CD4-positive, alpha-beta memory T cell (primary cell): Measurements from ENCODE around the gene HDAC5. TPM values are rescaled to one million over a fixed set of nuclear protein-coding genes. Genes with fewer than 3 reads are reported as not detected.
A peak's percentile ranks its signal among the peaks of the same experiment; 100 is the strongest.
"Not testable (repeated sequence)": the region's sequence is repeated elsewhere in the genome, so short reads cannot be mapped to it uniquely, and the experiment has no call there.

Source experiments
- CTCF ChIA-PET: fragments of 350-600 bp; sonication (Branson Sonifier 250); formaldehyde crosslinking; loops from one replicate; lab custom pipeline; 2021; ENCODE audit warnings: inconsistent platforms; ENCODE audit not compliant: partially characterized antibody; lab: Charles Lee
- POLR2A ChIA-PET: fragments of 350-600 bp; sonication (Branson Sonifier 250); formaldehyde crosslinking; loops from one replicate; lab custom pipeline; 2021; ENCODE audit not compliant: partially characterized antibody; lab: Charles Lee
- DNase-seq, 5 donors: peaks; one replicate each; pipeline versions ENCODE4 v3.0.0 to v3.0.0-alpha.2; 2020 to 2022; ENCODE audit warnings: mixed read lengths in 1 of 5
- H3K27ac ChIP-seq: one replicate; pipeline ENCODE4 v1.7.0; 2013; ENCODE audit warnings: low read depth, low read length
- H3K27me3 ChIP-seq: 2 replicates; pipeline ENCODE4 v1.7.0; 2013; ENCODE audit warnings: mild to moderate bottlenecking, low read length, moderate library complexity; ENCODE audit not compliant: insufficient read depth
- H3K36me3 ChIP-seq: 2 replicates; pipeline ENCODE4 v1.7.0; 2013; ENCODE audit warnings: mild to moderate bottlenecking, low read length, moderate library complexity; ENCODE audit not compliant: insufficient read depth
- H3K4me1 ChIP-seq: 2 replicates; pipeline ENCODE4 v1.7.0; 2013; ENCODE audit warnings: mild to moderate bottlenecking, low read length, moderate library complexity; ENCODE audit not compliant: insufficient read depth
- H3K4me3 ChIP-seq, 2 donors: one replicate each; pipeline ENCODE4 v1.7.0; 2013; ENCODE audit warnings: low read length in 2 of 2, mild to moderate bottlenecking in 1 of 2
- H3K9me3 ChIP-seq, 2 donors: one replicate each; pipeline ENCODE4 v1.7.0; 2013; ENCODE audit warnings: low read length in 2 of 2, control low read depth in 1 of 2; ENCODE audit not compliant: control insufficient read depth in 1 of 2
- H3K27ac Mint-ChIP-seq, 7 donors: one replicate each; pipeline ENCODE4 v1.8.0; 2020 to 2021; ENCODE audit warnings: mixed read lengths in 7 of 7, mild to moderate bottlenecking in 6 of 7, inconsistent platforms in 3 of 7, moderate library complexity in 3 of 7
- H3K27me3 Mint-ChIP-seq, 2 donors: one replicate each; pipeline ENCODE4 v1.8.0; 2020 to 2021; ENCODE audit warnings: mixed read lengths in 2 of 2
- H3K36me3 Mint-ChIP-seq, 2 donors: one replicate each; pipeline ENCODE4 v1.8.0; 2020 to 2021; ENCODE audit warnings: mixed read lengths in 2 of 2, inconsistent platforms in 1 of 2, mild to moderate bottlenecking in 1 of 2
- H3K4me1 Mint-ChIP-seq, 4 donors: one replicate each; pipeline ENCODE4 v1.8.0; 2020 to 2021; ENCODE audit warnings: mixed read lengths in 4 of 4, mild to moderate bottlenecking in 1 of 4
- H3K4me3 Mint-ChIP-seq, 8 donors: one replicate each; pipeline ENCODE4 v1.8.0; 2020 to 2021; ENCODE audit warnings: mixed read lengths in 8 of 8, mild to moderate bottlenecking in 7 of 8, moderate library complexity in 6 of 8, inconsistent platforms in 3 of 8
- H3K9me3 Mint-ChIP-seq, 8 donors: one replicate each; pipeline ENCODE4 v1.8.0; 2020 to 2021; ENCODE audit warnings: mixed read lengths in 8 of 8, mild to moderate bottlenecking in 5 of 8, inconsistent platforms in 3 of 8, moderate library complexity in 1 of 8
- intact Hi-C: fragments of 100-400 bp; cut with micrococcal nuclease; formaldehyde crosslinking; loops from one replicate; pipeline ENCODE4 v1.15.1; 2023
- polyA plus RNA-seq, 2 donors: library from polyadenylated mRNA; unstranded; fragments of 300-500 nt; fragmentation: Illumina TruSeq; gene quantifications; one replicate each; pipeline ENCODE4 v1.2.3, GENCODE V29; 2021
- total RNA-seq, 2 experiments: library from RNA; stranded (reverse); gene quantifications; one replicate each; pipeline ENCODE4 v1.2.3, GENCODE V29; 2021

HDAC5 gene
- total and polyA plus RNA-seq, 4 experiments from 2014 or later: 12.8 to 74.2 (median 52.8) TPM

- DNase-seq: no peak
- intact Hi-C loops: no loop called here
- no peak overlapping the region for H3K4me3 ChIP-seq
- H3K4me1 ChIP-seq: peaks cover 9% of the 10 kb centered on the region
- H3K9me3 ChIP-seq: no peaks in the 10 kb centered on the region
- Mint-ChIP-seq H3K27me3 (no peaks in the 10 kb centered on the region), H3K9me3 (no peaks in the 10 kb centered on the region), H3K27ac (peak overlapping the region in 1 of 7 donors; percentile 33), H3K4me1 (peaks cover 0 to 9% (median 4%) of the 10 kb centered on the region in 4 donors), H3K36me3 (no peaks in the 10 kb centered on the region), H3K4me3 (no peak overlapping the region)
- ChIA-PET POLR2A (interaction anchor here (1.3 kb wide), 1 partner anchor 39 kb away, joined by 4 read pairs; no protein-coding TSS in a partner anchor), CTCF (interaction anchor here (1.0 to 1.1 kb wide), 2 partner anchors 22 to 220 kb away, joined by 3 read pairs; no protein-coding TSS in a partner anchor)
- H3K27ac ChIP-seq: no peak overlapping the region
- no peaks in the 10 kb centered on the region for H3K27me3 ChIP-seq
- H3K36me3 ChIP-seq: no peaks in the 10 kb centered on the region
Observed at GRCh38 chr17:44146375-44147346, 23.2 kb upstream of the HDAC5 start.

DNA sequence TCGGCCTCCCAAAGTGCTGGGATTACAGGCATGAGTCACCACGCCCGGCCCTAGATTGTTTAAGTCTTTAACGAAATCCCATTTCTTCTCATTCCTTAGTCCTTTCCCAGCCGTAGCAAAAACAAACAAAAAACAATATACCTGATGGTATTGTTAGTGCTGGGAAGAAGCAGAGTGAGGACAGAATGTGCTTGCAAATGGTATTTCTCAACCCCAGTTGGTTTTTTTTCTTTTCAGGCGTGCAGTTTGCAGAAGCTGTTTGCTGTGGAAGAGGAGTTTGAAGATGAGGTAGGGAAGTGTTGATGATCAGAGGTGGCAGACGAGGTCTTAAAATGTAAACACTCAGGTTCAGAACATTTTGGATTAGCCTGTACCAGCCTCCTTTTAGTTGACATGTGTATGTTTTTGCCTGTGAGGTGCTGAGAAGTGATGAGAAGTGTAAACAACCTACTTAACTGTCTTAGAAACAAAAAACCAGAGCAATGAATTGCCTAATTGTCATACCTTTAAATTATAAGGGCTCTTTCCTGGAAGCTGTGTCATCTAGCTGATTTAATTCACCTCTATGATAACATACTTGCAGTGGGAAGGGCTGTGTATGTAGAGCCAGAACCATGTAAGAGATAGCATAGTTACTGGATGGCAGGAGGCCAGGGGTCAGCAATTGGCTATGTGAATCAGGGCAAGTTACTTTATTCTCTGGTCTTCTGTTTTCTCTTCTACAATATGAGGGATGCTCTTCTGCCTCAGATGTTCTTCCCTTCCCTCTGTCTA, 21.7 kb upstream of the HDAC5 start:
- no peaks in the 10 kb centered on the region for H3K27me3 ChIP-seq
- H3K27me3 Mint-ChIP-seq: no peaks in the 10 kb centered on the region
- ChIA-PET CTCF (interaction anchor here (0.8 kb wide), 1 partner anchor 31 kb away, joined by 3 read pairs; no protein-coding TSS in a partner anchor), POLR2A (interaction anchor here (1.3 kb wide), 1 partner anchor 41 kb away, joined by 4 read pairs; no protein-coding TSS in a partner anchor)
- H3K9me3 Mint-ChIP-seq: no peaks in the 10 kb centered on the region
- intact Hi-C loops: no loop called here
- peak overlapping the region in 2 of 7 donors; percentile 17 to 23 for H3K27ac Mint-ChIP-seq
- no peaks in the 10 kb centered on the region for H3K36me3 Mint-ChIP-seq
- H3K4me1 ChIP-seq: peaks cover 14% of the 10 kb centered on the region
- H3K4me1 Mint-ChIP-seq: peaks cover 0 to 15% (median 8%) of the 10 kb centered on the region in 4 donors
- no peaks in the 10 kb centered on the region for H3K36me3 ChIP-seq
- H3K4me3 Mint-ChIP-seq: no peak overlapping the region
- no peak overlapping the region for H3K4me3 ChIP-seq
- no peak overlapping the region for H3K27ac ChIP-seq
- no peak for DNase-seq
- no peaks in the 10 kb centered on the region for H3K9me3 ChIP-seq

- H3K9me3 Mint-ChIP-seq, intact Hi-C loops, H3K36me3 ChIP-seq, H3K4me3 ChIP-seq, H3K36me3 Mint-ChIP-seq, H3K9me3 ChIP-seq, H3K27me3 ChIP-seq, H3K27ac ChIP-seq, H3K27me3 Mint-ChIP-seq, CTCF ChIA-PET, DNase-seq: not testable (repeated sequence)
- peak overlapping the region in 1 of 8 donors; percentile 32 for H3K4me3 Mint-ChIP-seq
- H3K27ac Mint-ChIP-seq: peak overlapping the region in 1 of 7 donors; percentile 13
- POLR2A ChIA-PET: interaction anchor here (1.0 to 2.9 kb wide), 2 partner anchors 21 to 25 kb away, joined by 3 to 11 read pairs; partner anchors contain the start of gene HDAC5
- H3K4me1 ChIP-seq: peaks cover 14% of the 10 kb centered on the region
- peaks cover 0 to 15% (median 8%) of the 10 kb centered on the region in 4 donors for H3K4me1 Mint-ChIP-seq
Observed at GRCh38 chr17:44143921-44144320, 20.5 kb upstream of the HDAC5 start.

DNA sequence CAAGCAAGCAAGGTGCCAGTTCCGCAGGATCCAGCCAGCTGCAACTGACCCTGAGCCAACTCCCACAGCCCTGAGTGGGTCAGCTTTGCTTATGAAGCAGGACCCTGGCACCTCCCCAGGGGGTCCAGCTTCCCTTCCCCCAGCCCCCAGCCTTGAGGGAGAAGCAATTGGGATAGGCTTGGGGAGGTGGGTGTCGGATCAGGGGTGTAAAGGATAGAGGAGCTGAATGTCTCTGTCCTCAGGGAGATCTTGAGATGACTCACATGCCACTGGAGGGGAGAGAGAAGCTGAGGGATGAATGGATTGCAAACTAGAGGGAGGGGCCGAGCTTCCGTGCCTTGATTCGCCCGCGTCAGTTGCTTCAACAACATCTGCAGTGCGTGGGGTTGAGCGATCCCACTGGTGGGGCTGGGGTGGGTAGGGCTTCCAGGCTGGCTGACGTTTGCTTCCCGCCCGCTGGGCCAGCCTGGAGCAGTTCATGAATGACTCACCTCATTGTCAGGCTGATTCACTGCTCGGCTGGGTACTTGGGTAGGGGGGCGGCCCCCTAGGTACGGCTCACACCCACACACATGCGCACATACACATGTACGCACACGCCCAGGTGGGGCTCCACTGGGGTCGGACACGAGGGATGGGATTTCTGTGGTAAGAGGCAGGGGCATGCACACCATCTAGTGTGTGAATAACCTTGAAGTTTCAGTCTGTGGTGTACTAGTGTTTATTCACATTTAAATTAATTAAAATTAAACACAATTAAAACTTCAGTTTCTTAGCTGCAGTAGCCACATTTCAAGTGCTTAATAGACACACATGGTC, 14.7 kb upstream of the HDAC5 start:
- DNase-seq: peak in 2 of 5 donors; percentile 10 to 84
- no peaks in the 10 kb centered on the region for H3K27me3 ChIP-seq
- H3K9me3 Mint-ChIP-seq: no peaks in the 10 kb centered on the region
- intact Hi-C loops: no loop called here
- H3K4me1 ChIP-seq: peaks cover 14% of the 10 kb centered on the region
- H3K4me1 Mint-ChIP-seq: peaks cover 2 to 19% (median 10%) of the 10 kb centered on the region in 4 donors
- peaks cover 7% of the 10 kb centered on the region in 2 donors for H3K27me3 Mint-ChIP-seq
- no peak overlapping the region for H3K4me3 ChIP-seq
- H3K36me3 ChIP-seq: no peaks in the 10 kb centered on the region
- H3K4me3 Mint-ChIP-seq: peak overlapping the region in 1 of 8 donors; percentile 1
- no peak overlapping the region for H3K27ac ChIP-seq
- CTCF ChIA-PET: interaction anchor here (0.6 to 1.0 kb wide), 4 partner anchors 10 to 46 kb away, joined by 3 read pairs; partner anchors contain the start of gene HDAC5
- H3K36me3 Mint-ChIP-seq: no peaks in the 10 kb centered on the region
- no peaks in the 10 kb centered on the region for H3K9me3 ChIP-seq
- POLR2A ChIA-PET: interaction anchor here (1.2 to 1.3 kb wide), 2 partner anchors 15 to 48 kb away, joined by 3 read pairs; partner anchors contain the start of gene HDAC5
- H3K27ac Mint-ChIP-seq: no peak overlapping the region

DNA sequence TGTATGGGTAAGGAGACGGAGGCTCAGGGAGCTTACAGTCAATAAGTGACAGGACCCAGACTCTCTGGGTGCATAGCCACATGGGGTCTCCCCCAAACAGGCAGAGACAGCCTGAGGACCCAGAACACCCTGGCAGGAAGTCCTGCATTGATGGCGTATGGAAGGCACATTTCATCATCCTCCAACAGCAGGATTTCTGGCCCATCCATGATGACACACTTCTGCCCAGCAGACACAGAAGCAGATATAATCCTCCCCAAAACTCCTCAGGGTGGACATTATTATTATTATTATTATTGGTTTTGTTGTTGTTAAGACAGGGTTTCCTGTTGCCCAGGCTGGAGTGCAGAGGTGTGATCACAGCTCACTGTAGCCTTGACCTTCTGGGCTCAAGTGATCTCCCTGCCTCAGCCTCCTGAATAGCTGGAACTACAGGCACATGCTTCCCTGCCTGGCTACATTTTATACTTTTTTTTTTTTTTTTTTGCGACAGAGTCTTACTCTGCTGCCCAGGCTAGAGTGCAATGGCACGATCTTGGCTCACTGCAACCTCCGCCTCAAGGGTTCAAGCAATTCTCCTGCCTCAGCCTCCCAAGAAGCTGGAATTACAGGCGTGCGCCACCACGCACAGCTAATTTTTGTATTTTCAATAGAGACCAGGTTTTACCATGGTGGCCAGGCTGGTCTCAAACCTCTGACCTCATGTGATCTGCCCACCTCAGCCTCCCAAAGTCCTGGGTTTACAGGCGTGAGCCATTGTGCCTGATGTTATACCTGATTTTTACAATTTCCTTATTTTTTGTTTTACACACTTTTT, 11.5 kb upstream of the HDAC5 start:
- ChIA-PET POLR2A (no interaction called here), CTCF (interaction anchor here (1.1 to 1.8 kb wide), 2 partner anchors 33 to 196 kb away, joined by 4 to 5 read pairs; no protein-coding TSS in a partner anchor)
- intact Hi-C loops: no loop called here

More for the DNA sequence above, 11.5 kb upstream of the HDAC5 start:
- no peaks in the 10 kb centered on the region for H3K36me3 Mint-ChIP-seq
- H3K9me3 ChIP-seq: no peaks in the 10 kb centered on the region
- peaks cover 0 to 4% (median 2%) of the 10 kb centered on the region in 4 donors for H3K4me1 Mint-ChIP-seq
- no peaks in the 10 kb centered on the region for H3K36me3 ChIP-seq
- H3K4me3 Mint-ChIP-seq: peak overlapping the region in 1 of 8 donors; percentile 41
- H3K27me3 ChIP-seq: no peaks in the 10 kb centered on the region
- no peak for DNase-seq
- H3K4me1 ChIP-seq: no peaks in the 10 kb centered on the region
- no peak overlapping the region for H3K27ac Mint-ChIP-seq
- peaks cover 7% of the 10 kb centered on the region in 2 donors for H3K27me3 Mint-ChIP-seq
- no peaks in the 10 kb centered on the region for H3K9me3 Mint-ChIP-seq
- H3K4me3 ChIP-seq: no peak overlapping the region
- H3K27ac ChIP-seq: no peak overlapping the region
